ENCODE results near the gene MAD1L1. TPM values are rescaled to one million over a fixed set of nuclear protein-coding genes. Genes with fewer than 3 reads are reported as not detected.
A peak's percentile ranks its signal among the peaks of the same experiment; 100 is the strongest.

The MAD1L1 gene
- total and polyA plus RNA-seq, 2 donors (not counting 1 experiment from before 2014, with no cell fraction given) = 9.8 to 29.4 TPM

DNA sequence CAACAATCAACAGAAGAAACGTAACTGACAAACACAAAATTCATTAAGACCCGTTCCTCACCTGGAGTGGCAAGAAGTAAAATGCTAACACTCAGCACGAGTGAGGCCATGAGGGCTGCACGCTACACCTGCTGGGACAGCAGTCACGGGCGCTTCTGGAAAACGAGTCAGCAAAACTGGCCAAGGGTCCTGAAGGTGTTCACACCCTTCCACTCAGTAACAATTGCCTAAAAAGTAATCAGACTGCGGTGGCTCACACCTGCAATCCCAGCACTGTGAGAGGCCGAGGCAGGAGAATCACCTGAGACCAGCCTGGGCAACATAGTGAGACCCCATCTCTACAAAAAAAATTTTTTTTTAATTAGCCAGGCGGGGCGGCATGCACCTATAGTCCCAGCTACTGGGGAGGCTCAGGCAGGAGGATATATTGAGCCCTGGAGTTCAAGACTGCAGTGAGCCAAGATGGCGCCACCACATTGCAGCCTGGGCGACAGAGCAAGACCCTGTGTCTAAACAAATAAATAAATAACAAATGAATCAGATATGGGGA is 199.1 kb downstream of the MAD1L1 start:
- no peaks in the 10 kb centered on the region for H3K79me2 ChIP-seq (ENCODE audit: control insufficient read depth, insufficient read depth, low read length)
- DNase-seq (ENCODE audit: low read depth in 2 of 2) = no peak
- no peak overlapping the region for H3K4me3 ChIP-seq (replicated peaks in 1 of 4; ENCODE audit: control extremely low read depth in 1 of 4, insufficient read depth in 1 of 4, low read depth in 3 of 4, low read length in 4 of 4)
- no peaks in the 10 kb centered on the region for H3K27me3 ChIP-seq (ENCODE audit: control insufficient read depth, insufficient read depth, low read length)
- H3K4me1 ChIP-seq (ENCODE audit: control insufficient read depth, extremely low read depth, insufficient read depth, low read length) = no peaks in the 10 kb centered on the region
- H4K20me1 ChIP-seq (ENCODE audit: control insufficient read depth, extremely low read depth, insufficient read depth, low read length) = no peaks in the 10 kb centered on the region
- no peaks in the 10 kb centered on the region for H3K9me3 ChIP-seq (ENCODE audit: control insufficient read depth, insufficient read depth, low read depth, low read length)
- TF ChIP-seq, protein P1, sequence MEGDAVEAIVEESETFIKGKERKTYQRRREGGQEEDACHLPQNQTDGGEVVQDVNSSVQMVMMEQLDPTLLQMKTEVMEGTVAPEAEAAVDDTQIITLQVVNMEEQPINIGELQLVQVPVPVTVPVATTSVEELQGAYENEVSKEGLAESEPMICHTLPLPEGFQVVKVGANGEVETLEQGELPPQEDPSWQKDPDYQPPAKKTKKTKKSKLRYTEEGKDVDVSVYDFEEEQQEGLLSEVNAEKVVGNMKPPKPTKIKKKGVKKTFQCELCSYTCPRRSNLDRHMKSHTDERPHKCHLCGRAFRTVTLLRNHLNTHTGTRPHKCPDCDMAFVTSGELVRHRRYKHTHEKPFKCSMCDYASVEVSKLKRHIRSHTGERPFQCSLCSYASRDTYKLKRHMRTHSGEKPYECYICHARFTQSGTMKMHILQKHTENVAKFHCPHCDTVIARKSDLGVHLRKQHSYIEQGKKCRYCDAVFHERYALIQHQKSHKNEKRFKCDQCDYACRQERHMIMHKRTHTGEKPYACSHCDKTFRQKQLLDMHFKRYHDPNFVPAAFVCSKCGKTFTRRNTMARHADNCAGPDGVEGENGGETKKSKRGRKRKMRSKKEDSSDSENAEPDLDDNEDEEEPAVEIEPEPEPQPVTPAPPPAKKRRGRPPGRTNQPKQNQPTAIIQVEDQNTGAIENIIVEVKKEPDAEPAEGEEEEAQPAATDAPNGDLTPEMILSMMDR (conservative IDR thresholded peaks at IDR 0.05 in 1 of 2, IDR thresholded peaks at IDR 0.05 in 1 of 2; ENCODE audit: low read depth in 1 of 2, low read length in 2 of 2) = no peak
- TF ChIP-seq EZH2 (IDR thresholded peaks at IDR 0.05; ENCODE audit: low read length, missing control alignments) = no peak
- H3K27ac ChIP-seq (ENCODE audit: insufficient read depth, low read length) = no peak overlapping the region
- H3K4me2 ChIP-seq (ENCODE audit: extremely low read depth, insufficient read depth, low read length) = no peak overlapping the region
- no peaks in the 10 kb centered on the region for H3K36me3 ChIP-seq (ENCODE audit: control insufficient read depth, insufficient read depth, low read length)
- no peak overlapping the region for H3K9ac ChIP-seq (ENCODE audit: insufficient read depth, low read length)
- no peak overlapping the region for H2AFZ ChIP-seq (ENCODE audit: low read length)

DNA sequence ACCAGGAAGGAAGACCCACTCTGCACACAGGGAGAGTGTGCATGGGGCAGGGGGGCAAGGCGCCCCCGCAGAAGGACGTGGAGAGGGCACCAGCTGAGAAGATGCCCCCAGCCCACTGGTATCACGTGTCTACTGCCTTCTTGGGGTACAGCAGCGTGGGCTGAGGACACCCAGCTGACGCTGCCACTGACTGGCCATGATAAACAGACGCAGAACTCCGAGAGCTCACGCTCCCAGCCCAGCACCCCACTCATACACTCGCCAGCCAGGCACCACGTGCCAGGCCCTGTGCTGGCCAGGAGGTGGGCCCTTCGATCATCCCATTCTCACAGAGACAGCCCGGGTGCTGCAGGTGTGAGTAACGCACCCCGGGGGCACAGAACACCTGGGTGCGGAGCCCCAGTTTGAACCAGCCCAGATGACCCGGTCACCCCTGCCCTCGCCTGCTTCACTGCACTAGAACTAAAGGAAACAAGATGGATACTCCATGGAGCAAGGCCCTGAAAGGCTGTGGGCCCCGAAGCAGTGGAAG is 199.8 kb downstream of the MAD1L1 start:
- H3K4me2 ChIP-seq (ENCODE audit: extremely low read depth, insufficient read depth, low read length) = no peak overlapping the region
- no peak overlapping the region for H2AFZ ChIP-seq (ENCODE audit: low read length)
- TF ChIP-seq, protein P1 (conservative IDR thresholded peaks at IDR 0.05 in 1 of 2, IDR thresholded peaks at IDR 0.05 in 1 of 2; ENCODE audit: low read depth in 1 of 2, low read length in 2 of 2) = no peak
- TF ChIP-seq EZH2 (IDR thresholded peaks at IDR 0.05; ENCODE audit: low read length, missing control alignments) = no peak
- no peak overlapping the region for H3K9ac ChIP-seq (ENCODE audit: insufficient read depth, low read length)
- no peaks in the 10 kb centered on the region for H3K36me3 ChIP-seq (ENCODE audit: control insufficient read depth, insufficient read depth, low read length)
- H3K4me3 ChIP-seq (replicated peaks in 1 of 4; ENCODE audit: control extremely low read depth in 1 of 4, insufficient read depth in 1 of 4, low read depth in 3 of 4, low read length in 4 of 4) = no peak overlapping the region
- H3K9me3 ChIP-seq (ENCODE audit: control insufficient read depth, insufficient read depth, low read depth, low read length) = no peaks in the 10 kb centered on the region
- DNase-seq (ENCODE audit: low read depth in 2 of 2) = no peak
- H3K27ac ChIP-seq (ENCODE audit: insufficient read depth, low read length) = no peak overlapping the region
- H3K27me3 ChIP-seq (ENCODE audit: control insufficient read depth, insufficient read depth, low read length) = no peaks in the 10 kb centered on the region
- no peaks in the 10 kb centered on the region for H3K4me1 ChIP-seq (ENCODE audit: control insufficient read depth, extremely low read depth, insufficient read depth, low read length)
- no peaks in the 10 kb centered on the region for H3K79me2 ChIP-seq (ENCODE audit: control insufficient read depth, insufficient read depth, low read length)
- no peaks in the 10 kb centered on the region for H4K20me1 ChIP-seq (ENCODE audit: control insufficient read depth, extremely low read depth, insufficient read depth, low read length)

DNA sequence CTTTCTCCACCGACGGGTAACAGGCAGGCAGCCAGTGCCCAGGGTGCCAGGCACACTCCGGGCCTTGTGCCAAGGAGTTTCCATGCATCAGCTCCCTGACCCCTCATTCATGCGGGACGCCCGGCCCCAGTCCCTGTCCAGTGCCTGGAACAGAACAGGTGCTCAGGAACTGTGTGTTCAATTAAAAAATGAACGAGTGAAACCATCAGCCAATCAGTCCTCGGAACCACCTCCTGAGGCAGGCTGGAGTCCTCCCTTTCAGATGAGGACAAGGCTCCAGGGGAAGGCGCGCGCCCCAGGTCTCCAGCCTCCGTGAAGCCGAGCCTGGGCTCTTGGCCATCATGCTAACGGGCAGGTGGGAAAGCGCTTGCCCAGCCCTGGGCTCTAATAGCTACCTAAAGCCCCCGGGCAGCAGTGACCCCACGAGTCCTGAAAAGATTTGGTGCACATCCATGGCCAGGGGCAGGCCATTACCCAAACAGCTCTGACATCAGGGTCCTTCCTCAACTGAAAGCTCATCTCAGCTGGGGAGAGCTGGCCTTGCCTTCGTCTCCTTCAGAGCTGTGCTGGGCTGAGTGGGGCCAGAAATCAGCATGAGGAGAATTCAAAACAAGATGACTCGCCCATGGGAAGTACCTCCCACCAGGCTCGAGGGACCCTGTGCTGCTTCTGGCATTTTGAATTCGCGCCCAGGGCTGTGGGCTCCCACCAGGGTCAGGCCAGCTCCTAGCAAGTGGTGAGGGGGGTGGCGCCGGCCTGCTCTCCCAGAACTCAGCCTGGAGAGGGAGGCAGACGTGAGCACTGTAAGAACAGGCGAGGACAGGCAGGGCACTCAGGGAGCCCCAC is 200.5 kb downstream of the MAD1L1 start:
- DNase-seq (ENCODE audit: low read depth in 2 of 2) = peak; percentile 29 to 46
- no peaks in the 10 kb centered on the region for H3K9me3 ChIP-seq (ENCODE audit: control insufficient read depth, insufficient read depth, low read depth, low read length)
- no peaks in the 10 kb centered on the region for H3K4me1 ChIP-seq (ENCODE audit: control insufficient read depth, extremely low read depth, insufficient read depth, low read length)
- H4K20me1 ChIP-seq (ENCODE audit: control insufficient read depth, extremely low read depth, insufficient read depth, low read length) = no peaks in the 10 kb centered on the region
- no peak overlapping the region for H2AFZ ChIP-seq (ENCODE audit: low read length)
- no peak overlapping the region for H3K27ac ChIP-seq (ENCODE audit: insufficient read depth, low read length)
- no peaks in the 10 kb centered on the region for H3K27me3 ChIP-seq (ENCODE audit: control insufficient read depth, insufficient read depth, low read length)
- TF ChIP-seq, protein P1 (conservative IDR thresholded peaks at IDR 0.05 in 1 of 2, IDR thresholded peaks at IDR 0.05 in 1 of 2; ENCODE audit: low read depth in 1 of 2, low read length in 2 of 2) = no peak
- TF ChIP-seq EZH2 (IDR thresholded peaks at IDR 0.05; ENCODE audit: low read length, missing control alignments) = no peak
- no peak overlapping the region for H3K9ac ChIP-seq (ENCODE audit: insufficient read depth, low read length)
- H3K4me3 ChIP-seq (replicated peaks in 1 of 4; ENCODE audit: control extremely low read depth in 1 of 4, insufficient read depth in 1 of 4, low read depth in 3 of 4, low read length in 4 of 4) = no peak overlapping the region
- H3K79me2 ChIP-seq (ENCODE audit: control insufficient read depth, insufficient read depth, low read length) = no peaks in the 10 kb centered on the region
- no peak overlapping the region for H3K4me2 ChIP-seq (ENCODE audit: extremely low read depth, insufficient read depth, low read length)
- H3K36me3 ChIP-seq (ENCODE audit: control insufficient read depth, insufficient read depth, low read length) = no peaks in the 10 kb centered on the region

All from fibroblast of lung (primary cell).